G401.6 (cell line): Measurements from ENCODE around the gene ANGPTL8.

ENCODE experiments used
- FAIRE-seq: peaks from 2 replicates; lab custom pipeline; 2012; peaks lifted over from hg19 to GRCh38; lab: Jason Lieb, UNC

Gene ANGPTL8

GRCh38 chr19:11261431-11261970 lies 22.1 kb downstream of the ANGPTL8 start:
- FAIRE-seq: no peak

GRCh38 chr19:11261971-11262839 lies 22.8 kb downstream of the ANGPTL8 start, which contains the start of gene DOCK6:
Gene DOCK6, minus strand, starts transcription at chr19:11262524. Its CDS starts 84 bp downstream, at chr19:11262440.
- FAIRE-seq: no peak

GRCh38 chr19:11263726-11264125 lies 24.3 kb downstream of the ANGPTL8 start:
- FAIRE-seq: no peak

- FAIRE-seq: no peak
Observed at GRCh38 chr19:11264452-11265176, 25.2 kb downstream of the ANGPTL8 start.

- FAIRE-seq: no peak
Observed at GRCh38 chr19:11265177-11265784, 25.9 kb downstream of the ANGPTL8 start.

- no peak for FAIRE-seq
Observed at GRCh38 chr19:11265785-11266236, 26.4 kb downstream of the ANGPTL8 start.

- FAIRE-seq: no peak
Observed at GRCh38 chr19:11267316-11268085, 28.1 kb downstream of the ANGPTL8 start.

GRCh38 chr19:11268783-11269267 lies 29.4 kb downstream of the ANGPTL8 start:
- no peak for FAIRE-seq

- no peak for FAIRE-seq
Observed at GRCh38 chr19:11269408-11269807, 30.0 kb downstream of the ANGPTL8 start.

GRCh38 chr19:11273296-11273695 lies 33.9 kb downstream of the ANGPTL8 start:
- FAIRE-seq: no peak

GRCh38 chr19:11273989-11274388 lies 34.6 kb downstream of the ANGPTL8 start:
- no peak for FAIRE-seq

GRCh38 chr19:11274533-11275086 lies 35.2 kb downstream of the ANGPTL8 start:
- no peak for FAIRE-seq

GRCh38 chr19:11278670-11279069 lies 39.3 kb downstream of the ANGPTL8 start:
- FAIRE-seq: no peak

- no peak for FAIRE-seq
Observed at GRCh38 chr19:11279505-11280236, 40.3 kb downstream of the ANGPTL8 start.

- no peak for FAIRE-seq
Observed at GRCh38 chr19:11281356-11282049, 42.1 kb downstream of the ANGPTL8 start.

GRCh38 chr19:11284515-11284914 lies 45.1 kb downstream of the ANGPTL8 start:
- FAIRE-seq: no peak

- FAIRE-seq: no peak
Observed at GRCh38 chr19:11286312-11286974, 47.0 kb downstream of the ANGPTL8 start.

GRCh38 chr19:11288349-11288748 lies 48.9 kb downstream of the ANGPTL8 start:
- no peak for FAIRE-seq

GRCh38 chr19:11290256-11290655 lies 50.8 kb downstream of the ANGPTL8 start:
- no peak for FAIRE-seq
